ENCODE results near the gene ASTN2.

GRCh38 chr9:117000196-117000723 is 414.6 kb downstream of the ASTN2 start:
- TF ChIP-seq, protein P1, sequence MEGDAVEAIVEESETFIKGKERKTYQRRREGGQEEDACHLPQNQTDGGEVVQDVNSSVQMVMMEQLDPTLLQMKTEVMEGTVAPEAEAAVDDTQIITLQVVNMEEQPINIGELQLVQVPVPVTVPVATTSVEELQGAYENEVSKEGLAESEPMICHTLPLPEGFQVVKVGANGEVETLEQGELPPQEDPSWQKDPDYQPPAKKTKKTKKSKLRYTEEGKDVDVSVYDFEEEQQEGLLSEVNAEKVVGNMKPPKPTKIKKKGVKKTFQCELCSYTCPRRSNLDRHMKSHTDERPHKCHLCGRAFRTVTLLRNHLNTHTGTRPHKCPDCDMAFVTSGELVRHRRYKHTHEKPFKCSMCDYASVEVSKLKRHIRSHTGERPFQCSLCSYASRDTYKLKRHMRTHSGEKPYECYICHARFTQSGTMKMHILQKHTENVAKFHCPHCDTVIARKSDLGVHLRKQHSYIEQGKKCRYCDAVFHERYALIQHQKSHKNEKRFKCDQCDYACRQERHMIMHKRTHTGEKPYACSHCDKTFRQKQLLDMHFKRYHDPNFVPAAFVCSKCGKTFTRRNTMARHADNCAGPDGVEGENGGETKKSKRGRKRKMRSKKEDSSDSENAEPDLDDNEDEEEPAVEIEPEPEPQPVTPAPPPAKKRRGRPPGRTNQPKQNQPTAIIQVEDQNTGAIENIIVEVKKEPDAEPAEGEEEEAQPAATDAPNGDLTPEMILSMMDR (IDR thresholded peaks at IDR 0.05) = no peak
- TF ChIP-seq POLR2A (IDR thresholded peaks at IDR 0.05) = no peak

Measured in prostate gland (tissue), 2 donors.